K562 (cell line): Measurements from ENCODE around the gene EIF2S2. TPM values are rescaled to one million over a fixed set of nuclear protein-coding genes. Genes with fewer than 3 reads are reported as not detected.
A peak's percentile ranks its signal among the peaks of the same experiment; 100 is the strongest.

Experiments used
- CHD1 ChIP-seq: fragments of 200-600 bp; sonication (generic); IDR thresholded peaks from one replicate; pipeline ENCODE4 v1.6.1; 2012; ENCODE audit warnings: mild to moderate bottlenecking, moderate library complexity, low read length, inconsistent platforms
- IRF2 ChIP-seq: sonication (generic); formaldehyde crosslinking; IDR thresholded peaks from 2 replicates; pipeline ENCODE4 v1.8.1; 2022; ENCODE audit warnings: mild to moderate bottlenecking, missing genetic modification reagents
- SPI1 ChIP-seq: IDR thresholded peaks from 2 replicates; pipeline ENCODE4 v1.6.1; 2011; ENCODE audit warnings: low read depth, low read length, control low read depth, borderline replicate concordance
- polyA plus RNA-seq, 8 experiments: library from polyadenylated mRNA; depleted of rRNA in 4 of 8; stranded (reverse) in 5 of 8; unstranded in 3 of 8; fragments of >200 nt; fragmentation: Nextera tagmentation in 2 of 8; fragmentation: Illumina TruSeq in 1 of 8; extraction: Ambion mirVana in 2 of 8; extraction: Trizol in 1 of 8; gene quantifications; 2 replicates each; pipeline versions ENCODE4 v1.2.1 to v1.2.3, GENCODE V29; 2011 to 2014; ENCODE audit warnings: inconsistent platforms in 1 of 8, missing spikeins in 1 of 8
- total RNA-seq, 7 experiments: library from RNA; depleted of rRNA in 6 of 7; stranded (reverse); fragments of >200 nt in 6 of 7; fragmentation: Illumina TruSeq in 2 of 7; extraction: Trizol in 2 of 7; gene quantifications; 2 replicates each; pipeline versions ENCODE4 v1.2.1 to v1.2.3, GENCODE V29; 2011 to 2021; ENCODE audit warnings: low replicate concordance in 1 of 7
- TF ChIP-seq, protein P1 (sequence below), 2 experiments: fragments of 450-650 bp; IDR thresholded peaks; 2 replicates each; pipeline ENCODE4 v1.6.1; 2016; ENCODE audit warnings: mild to moderate bottlenecking in 2 of 2, borderline replicate concordance in 1 of 2, low read depth in 1 of 2, moderate library complexity in 1 of 2
- TF ChIP-seq, protein P2 (sequence below), 2 experiments: fragments of 250-450 bp in 1 of 2; fragments of 450-650 bp in 1 of 2; sonication (Bioruptor Pico) in 1 of 2; IDR thresholded peaks; 2 replicates each; pipeline versions ENCODE4 v1.6.1 to v1.8.0; 2016 to 2021; ENCODE audit warnings: mild to moderate bottlenecking in 2 of 2, moderate library complexity in 2 of 2, missing compliant biosample characterization in 1 of 2, missing genetic modification characterization in 1 of 2
- TF ChIP-seq, protein P3 (sequence below): fragments of 150-350 bp; conservative IDR thresholded peaks from 2 replicates; pipeline ENCODE4 v1.6.1; 2014; ENCODE audit warnings: low read length
- TF ChIP-seq, protein P4 (sequence below): sonication (generic); formaldehyde crosslinking; IDR thresholded peaks from 2 replicates; pipeline ENCODE4 v1.8.0; 2022; ENCODE audit warnings: mild to moderate bottlenecking, missing genetic modification reagents
- TF ChIP-seq, protein P5 (sequence below): fragments of 250-450 bp; sonication (Bioruptor Pico); IDR thresholded peaks from 2 replicates; pipeline ENCODE4 v1.5.0; 2020; ENCODE audit warnings: mild to moderate bottlenecking

Gene EIF2S2
- total and polyA plus RNA-seq, 9 of the 15 experiments (the other 6 are each of a cell fraction or from before 2014, with no cell fraction given) = 79.7 to 220 (median 154) TPM

DNA sequence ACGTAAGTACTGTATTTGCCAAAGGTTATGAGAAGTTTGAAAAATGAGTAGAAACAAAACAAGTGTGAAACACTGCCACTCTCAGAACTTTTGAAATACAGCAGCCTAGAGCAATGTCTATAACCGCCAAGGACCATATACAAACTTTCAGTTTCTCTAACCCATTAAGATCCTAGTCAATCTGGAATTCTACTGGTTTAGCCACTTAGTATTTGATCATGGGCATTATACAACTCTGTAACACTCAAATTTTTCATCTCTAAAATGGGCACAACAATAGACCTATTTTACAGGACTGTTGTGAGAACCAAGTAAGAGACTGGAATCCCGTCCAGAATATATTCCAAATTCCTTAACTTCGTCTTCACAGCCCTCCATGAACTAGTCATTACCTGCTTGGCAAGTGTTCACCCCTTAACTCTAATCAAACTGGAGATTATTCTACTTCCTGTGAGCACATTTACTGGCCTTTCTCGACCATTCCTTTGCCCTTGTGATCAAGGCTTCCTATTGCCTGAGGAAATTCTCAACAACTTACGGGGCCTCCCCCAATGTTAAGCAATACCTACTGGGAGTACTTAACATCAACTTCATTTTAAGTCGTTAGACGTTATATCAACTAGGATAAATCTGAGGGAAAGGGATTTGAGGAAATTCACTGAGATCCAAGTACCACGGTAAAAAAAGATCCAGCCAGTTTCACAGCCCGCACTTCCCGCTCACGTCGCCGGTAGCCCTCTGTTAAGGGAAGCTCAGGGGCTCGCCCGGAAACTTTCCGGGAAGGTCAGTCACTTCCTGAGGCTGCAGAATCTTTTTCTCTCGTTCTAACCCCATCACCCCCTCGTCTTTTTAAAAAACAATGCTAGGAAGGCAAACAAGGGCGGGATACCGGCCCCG, 1.1 kb downstream of the EIF2S2 start (continued):
- TF ChIP-seq, protein P1, sequence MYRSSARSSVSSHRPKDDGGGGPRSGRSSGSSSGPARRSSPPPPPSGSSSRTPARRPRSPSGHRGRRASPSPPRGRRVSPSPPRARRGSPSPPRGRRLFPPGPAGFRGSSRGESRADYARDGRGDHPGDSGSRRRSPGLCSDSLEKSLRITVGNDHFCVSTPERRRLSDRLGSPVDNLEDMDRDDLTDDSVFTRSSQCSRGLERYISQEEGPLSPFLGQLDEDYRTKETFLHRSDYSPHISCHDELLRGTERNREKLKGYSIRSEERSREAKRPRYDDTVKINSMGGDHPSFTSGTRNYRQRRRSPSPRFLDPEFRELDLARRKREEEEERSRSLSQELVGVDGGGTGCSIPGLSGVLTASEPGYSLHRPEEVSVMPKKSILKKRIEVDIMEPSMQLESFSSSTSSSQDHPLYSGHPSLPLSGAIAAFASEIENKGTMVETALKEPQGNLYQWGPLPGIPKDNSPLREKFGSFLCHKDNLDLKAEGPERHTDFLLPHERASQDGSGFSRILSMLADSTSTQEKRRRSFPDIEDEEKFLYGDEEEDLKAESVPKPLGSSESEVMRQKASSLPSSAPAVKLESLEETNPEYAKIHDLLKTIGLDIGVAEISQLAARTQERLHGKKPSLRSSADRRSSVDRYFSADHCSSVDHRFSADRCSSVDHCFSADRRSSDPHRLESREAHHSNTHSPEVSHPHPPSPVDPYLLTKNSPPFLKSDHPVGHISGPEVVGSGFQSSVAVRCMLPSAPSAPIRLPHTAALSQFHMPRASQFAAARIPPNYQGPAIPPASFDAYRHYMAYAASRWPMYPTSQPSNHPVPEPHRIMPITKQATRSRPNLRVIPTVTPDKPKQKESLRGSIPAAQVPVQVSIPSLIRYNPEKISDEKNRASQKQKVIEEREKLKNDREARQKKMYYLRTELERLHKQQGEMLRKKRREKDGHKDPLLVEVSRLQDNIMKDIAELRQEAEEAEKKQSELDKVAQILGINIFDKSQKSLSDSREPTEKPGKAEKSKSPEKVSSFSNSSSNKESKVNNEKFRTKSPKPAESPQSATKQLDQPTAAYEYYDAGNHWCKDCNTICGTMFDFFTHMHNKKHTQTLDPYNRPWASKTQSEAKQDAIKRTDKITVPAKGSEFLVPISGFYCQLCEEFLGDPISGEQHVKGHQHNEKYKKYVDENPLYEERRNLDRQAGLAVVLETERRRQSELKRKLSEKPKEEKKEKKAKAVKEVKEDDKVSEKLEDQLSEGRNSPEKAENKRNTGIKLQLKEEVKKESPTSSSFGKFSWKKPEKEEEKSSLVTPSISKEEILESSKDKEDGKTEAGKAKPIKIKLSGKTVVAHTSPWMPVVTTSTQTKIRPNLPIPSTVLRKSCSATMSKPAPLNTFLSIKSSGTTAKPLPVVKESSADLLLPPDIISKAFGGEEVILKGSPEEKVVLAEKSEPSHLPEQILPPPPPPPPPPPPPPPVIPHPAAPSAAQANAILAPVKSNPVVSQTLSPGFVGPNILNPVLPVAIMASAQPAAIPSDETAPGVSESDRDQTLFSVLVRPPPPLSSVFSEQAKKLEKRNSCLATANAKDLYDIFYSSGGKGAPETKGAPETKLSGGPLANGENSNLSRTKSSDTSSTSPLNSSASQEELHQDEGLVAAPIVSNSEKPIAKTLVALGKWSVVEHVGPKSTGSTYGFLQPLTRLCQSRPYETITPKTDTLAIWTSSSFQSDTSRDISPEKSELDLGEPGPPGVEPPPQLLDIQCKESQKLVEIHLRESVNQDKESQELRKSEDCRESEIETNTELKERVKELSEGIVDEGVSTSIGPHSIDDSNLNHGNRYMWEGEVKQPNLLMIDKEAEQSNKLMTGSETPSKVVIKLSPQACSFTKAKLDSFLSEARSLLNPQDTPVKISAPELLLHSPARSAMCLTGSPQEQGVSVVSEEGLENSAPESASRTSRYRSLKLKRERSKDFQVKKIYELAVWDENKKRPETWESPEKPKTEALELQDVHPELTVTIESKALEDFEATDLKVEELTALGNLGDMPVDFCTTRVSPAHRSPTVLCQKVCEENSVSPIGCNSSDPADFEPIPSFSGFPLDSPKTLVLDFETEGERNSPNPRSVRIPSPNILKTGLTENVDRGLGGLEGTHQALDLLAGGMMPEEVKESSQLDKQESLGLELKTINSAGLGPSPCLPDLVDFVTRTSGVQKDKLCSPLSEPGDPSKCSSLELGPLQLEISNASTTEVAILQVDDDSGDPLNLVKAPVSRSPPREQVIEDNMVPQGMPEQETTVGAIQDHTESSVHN (IDR thresholded peaks at IDR 0.05; ENCODE audit: borderline replicate concordance in 1 of 2, low read depth in 1 of 2) = no peak
- TF ChIP-seq, protein P2, sequence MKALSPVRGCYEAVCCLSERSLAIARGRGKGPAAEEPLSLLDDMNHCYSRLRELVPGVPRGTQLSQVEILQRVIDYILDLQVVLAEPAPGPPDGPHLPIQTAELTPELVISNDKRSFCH (CRISPR knock-in tag; IDR thresholded peaks at IDR 0.05) = no peak
- TF ChIP-seq, protein P2 (tag; IDR thresholded peaks at IDR 0.05) = no peak
- TF ChIP-seq IRF2 (CRISPR knock-in tag) (no peak), CHD1 (peak; percentile 3), SPI1 (no peak)
- TF ChIP-seq, protein P3, sequence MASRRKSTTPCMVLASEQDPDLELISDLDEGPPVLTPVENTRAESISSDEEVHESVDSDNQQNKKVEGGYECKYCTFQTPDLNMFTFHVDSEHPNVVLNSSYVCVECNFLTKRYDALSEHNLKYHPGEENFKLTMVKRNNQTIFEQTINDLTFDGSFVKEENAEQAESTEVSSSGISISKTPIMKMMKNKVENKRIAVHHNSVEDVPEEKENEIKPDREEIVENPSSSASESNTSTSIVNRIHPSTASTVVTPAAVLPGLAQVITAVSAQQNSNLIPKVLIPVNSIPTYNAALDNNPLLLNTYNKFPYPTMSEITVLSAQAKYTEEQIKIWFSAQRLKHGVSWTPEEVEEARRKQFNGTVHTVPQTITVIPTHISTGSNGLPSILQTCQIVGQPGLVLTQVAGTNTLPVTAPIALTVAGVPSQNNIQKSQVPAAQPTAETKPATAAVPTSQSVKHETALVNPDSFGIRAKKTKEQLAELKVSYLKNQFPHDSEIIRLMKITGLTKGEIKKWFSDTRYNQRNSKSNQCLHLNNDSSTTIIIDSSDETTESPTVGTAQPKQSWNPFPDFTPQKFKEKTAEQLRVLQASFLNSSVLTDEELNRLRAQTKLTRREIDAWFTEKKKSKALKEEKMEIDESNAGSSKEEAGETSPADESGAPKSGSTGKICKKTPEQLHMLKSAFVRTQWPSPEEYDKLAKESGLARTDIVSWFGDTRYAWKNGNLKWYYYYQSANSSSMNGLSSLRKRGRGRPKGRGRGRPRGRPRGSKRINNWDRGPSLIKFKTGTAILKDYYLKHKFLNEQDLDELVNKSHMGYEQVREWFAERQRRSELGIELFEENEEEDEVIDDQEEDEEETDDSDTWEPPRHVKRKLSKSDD = no peak
- TF ChIP-seq, protein P4, sequence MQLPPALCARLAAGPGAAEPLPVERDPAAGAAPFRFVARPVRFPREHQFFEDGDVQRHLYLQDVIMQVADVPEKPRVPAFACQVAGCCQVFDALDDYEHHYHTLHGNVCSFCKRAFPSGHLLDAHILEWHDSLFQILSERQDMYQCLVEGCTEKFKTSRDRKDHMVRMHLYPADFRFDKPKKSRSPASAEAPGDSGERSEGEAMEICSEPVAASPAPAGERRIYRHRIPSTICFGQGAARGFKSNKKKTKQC (CRISPR knock-in tag) = no peak
- TF ChIP-seq, protein P5, sequence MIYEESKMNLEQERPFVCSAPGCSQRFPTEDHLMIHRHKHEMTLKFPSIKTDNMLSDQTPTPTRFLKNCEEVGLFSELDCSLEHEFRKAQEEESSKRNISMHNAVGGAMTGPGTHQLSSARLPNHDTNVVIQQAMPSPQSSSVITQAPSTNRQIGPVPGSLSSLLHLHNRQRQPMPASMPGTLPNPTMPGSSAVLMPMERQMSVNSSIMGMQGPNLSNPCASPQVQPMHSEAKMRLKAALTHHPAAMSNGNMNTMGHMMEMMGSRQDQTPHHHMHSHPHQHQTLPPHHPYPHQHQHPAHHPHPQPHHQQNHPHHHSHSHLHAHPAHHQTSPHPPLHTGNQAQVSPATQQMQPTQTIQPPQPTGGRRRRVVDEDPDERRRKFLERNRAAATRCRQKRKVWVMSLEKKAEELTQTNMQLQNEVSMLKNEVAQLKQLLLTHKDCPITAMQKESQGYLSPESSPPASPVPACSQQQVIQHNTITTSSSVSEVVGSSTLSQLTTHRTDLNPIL = no peak
